ENCODE results near the gene SRGAP1.
A peak's percentile ranks its signal among the peaks of the same experiment; 100 is the strongest.

The SRGAP1 gene

DNA sequence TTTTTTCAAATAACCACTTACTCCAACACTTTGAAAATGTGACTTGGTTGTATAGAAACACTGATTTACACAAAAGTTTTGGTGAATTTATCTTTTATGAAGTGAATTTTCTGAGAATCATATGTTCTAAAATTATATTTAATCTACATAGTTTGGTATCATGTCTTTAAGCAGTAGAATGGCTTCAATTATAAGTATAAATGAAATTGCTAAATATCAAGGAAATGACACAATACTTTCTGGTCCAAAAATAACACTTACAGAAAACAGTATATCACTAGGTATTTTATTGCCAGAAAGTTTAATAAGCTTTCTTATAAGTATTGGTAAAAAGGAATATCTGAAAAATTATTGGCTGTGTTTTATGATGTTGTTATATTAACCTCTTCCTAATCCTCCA is 90.9 kb downstream of the SRGAP1 start:
- DNase-seq = no peak

DNA sequence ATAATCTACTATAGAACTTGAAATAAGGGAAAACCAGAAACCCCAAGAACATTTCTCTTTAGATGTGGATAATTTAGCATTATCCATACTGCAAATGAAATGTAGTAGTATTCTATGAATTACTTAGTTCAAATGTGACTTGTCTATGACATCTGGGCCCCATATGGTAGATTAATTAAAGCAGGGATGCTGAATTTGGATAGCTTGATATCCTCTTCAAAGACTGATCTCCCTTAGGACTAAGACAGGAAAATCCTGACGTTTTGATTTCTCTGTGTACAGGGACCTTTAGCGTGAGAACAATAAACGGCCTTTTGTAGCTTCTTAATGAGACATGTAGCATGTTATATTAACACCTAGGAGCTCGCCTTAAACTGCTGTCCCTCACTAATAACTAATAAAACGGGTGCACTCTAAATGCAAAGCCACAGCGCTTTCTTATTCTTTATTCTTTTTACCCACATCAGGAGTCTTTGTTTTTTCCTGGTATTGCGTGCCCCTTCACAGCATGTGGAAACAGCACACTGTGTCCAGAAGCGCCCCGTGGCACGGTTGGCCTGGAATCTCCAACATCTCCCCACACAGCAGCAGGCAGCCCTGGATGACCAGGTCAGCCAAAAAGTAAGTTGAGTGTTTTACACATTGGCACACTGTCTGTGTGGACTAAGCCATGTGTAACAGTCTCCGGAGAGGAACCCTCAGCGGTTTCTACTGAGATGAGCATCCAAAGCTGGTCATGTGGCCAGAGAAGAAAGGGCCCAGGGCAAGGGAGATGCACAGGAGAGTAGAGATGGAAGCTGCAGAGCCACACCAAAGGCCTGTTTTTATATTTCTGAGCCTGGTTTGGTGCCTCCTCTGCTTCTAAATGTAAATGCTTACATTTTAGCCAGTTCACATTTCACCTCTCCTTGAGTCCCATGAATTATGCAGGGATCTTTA is 93.1 kb downstream of the SRGAP1 start:
- peak in 4 of 51 donors; percentile 12 to 28 (median 19) for DNase-seq

DNA sequence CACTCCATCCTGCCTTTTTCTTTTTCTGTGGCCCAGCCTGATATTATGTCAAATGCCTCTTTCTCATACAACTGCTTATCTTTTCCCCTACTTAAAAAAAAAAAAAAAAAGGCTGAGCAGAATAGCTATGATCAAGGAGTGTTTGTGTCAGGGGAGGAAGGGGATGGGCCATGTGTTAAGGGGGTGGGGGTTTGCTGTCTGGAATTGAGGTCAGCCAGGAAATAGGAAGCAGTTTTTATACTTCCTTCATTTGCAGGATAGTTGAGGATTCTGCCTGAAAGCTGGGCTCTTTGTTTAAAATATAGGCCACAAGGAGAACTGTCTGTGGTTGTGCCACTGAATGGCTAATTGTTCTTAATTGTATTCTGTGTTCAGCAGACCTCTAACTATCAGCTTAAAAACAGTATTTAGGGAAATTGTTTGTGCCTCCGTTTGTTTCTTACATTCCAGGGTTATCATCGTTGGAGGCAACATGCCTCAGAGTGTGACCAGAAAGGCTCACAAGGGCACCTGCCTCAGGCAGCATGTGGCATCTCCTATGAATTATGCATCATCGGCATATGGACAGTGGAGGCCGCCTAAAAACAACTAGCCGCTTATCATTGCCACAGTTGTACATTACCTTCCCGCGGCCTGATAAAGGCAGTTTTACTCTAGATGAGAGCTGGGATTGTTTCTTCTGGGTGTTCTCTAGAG is 96.0 kb downstream of the SRGAP1 start:
- DNase-seq = peak in 9 of 51 donors; percentile 9 to 70 (median 20)

DNA sequence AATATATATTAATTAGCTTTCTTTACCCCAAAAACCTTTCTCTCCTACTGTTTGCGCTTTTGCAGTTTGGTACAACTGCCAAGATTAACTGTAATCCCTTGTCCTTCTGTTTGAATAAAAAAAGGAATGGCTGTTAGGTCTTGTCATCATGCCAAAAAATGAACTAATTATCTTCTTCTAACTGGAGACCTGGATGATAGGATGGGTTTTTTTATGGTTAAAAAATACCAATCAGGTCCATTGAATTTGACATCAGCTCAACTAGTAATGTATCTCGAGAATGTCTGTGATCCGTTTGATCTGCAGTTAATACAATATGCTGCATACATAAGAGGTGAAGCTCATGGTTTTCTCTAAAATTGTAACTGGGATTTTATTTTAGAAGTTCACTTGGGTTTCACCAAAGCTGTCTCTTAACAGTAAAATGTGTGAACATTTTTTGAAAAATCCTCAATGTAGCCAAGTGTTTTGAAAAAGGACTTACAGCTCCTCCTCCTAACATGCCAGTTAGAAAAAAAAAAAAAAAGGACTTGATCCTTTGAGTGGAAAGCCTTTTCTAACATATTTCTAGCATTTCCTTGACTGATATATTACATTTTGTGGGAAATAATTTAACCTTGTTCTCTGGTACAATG is 96.8 kb downstream of the SRGAP1 start:
- peak in 1 of 51 donors; percentile 58 for DNase-seq

DNA sequence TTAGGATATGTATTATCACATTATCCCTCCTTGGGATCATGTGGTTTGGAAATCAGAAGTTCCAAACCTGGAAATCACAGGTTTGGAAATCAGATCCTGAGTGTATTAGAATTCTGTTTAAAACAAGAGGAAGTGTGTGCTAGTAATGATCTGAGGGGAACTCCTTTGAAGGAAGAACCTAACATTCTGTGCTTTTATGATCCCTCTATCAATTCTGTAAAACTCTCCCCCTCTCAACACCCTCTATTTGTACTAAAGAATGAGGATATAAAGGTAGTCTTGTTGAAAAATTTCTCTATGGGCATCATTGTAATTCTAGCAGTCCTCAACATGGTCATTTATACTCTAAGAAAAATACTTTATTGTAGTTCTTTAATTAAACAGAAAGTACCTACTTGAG is 97.4 kb downstream of the SRGAP1 start:
- no peak for DNase-seq

DNA sequence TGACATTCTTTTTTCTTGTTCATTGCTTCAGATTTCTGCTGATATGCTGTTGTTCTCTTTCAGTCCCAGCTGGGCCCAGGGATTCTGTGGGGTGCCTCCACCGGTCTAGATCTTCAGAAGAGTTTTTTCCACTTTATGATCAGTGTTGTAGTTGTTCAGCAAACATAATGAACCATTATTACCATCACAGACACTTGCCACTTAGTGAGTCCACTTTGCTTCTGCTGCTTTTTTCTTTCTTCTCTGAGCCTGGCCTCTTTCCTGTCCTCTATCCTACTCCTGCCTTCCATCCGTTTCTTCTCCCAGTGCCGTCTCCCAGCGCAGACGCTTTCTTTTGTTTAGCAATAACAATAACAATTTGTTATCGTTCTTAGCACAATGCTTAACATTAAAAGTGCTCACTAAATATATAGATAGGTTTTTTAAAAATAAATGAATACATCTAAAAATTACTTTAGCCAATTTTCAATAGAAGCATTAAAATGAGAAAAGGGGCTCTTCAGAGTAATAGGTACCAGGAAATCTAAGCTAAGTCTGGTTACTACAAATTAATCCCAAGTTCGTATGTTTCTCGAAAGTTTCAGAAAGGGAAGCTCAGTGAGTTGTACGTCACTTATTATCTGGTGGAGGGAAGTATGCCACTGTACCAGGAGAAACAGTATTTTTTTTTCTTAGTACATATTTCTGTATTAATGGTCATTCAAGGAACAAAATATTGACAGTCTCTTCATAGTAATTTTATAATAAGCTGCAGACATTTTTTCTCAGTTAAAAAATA is 98.2 kb downstream of the SRGAP1 start:
- peak in 1 of 51 donors; percentile 14 for DNase-seq

DNA sequence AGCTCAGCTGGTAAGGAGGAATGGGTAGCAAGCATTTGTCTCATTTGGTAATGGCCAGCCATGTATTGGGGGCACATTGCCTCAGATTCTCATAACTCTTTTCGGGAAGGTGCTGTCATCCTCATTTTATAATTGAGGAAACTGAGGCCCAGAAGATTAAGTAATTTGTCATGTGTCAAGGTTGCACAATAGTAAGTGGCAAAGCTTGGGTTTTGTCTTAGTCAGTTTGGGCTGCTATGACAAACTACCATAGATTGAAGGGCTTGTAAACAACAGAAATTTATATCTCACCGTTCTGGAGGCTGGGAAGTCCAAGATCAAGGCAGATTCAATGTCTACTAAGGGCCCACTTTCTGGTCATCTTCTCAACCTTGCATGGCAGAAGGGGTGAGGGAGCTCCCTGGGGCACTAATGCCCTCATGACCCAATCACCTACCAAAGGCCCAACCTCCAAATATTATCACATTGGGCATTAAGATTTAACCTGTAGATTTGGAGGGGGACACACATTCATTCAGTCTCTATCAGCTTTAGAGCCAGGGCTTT is 99.6 kb downstream of the SRGAP1 start:
- DNase-seq = no peak

DNA sequence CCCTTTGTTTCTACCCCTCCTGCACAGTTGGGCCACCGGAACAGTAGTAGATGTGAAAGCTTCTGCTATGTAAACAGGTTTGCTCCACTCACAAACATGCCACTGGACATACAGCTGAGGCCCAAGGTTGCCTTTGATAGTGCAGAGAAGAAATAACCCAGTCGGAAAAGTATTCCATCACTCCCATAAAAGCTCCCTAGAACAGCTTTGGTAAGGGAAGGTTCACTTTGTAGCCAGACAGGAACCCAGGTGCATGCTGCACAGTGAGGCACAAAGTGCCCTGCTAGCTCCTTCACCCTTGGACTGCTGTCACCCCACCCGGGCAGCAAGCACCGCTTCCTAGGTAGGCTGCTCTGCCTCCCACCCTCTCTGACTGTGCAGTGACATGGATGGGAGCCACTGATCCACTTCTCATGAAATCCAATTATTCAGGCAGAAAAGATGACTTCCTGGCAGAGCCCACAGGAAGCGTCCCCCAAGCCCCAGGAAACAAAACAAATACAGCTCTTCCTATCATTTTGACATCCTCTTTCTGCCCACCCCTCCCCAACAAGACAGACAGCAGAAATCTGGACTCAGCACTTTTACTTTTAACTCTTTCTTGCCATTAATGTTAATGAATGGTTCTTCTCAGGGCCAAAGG is 100.2 kb downstream of the SRGAP1 start:
- peak in 4 of 51 donors; percentile 14 to 39 (median 26) for DNase-seq

DNA sequence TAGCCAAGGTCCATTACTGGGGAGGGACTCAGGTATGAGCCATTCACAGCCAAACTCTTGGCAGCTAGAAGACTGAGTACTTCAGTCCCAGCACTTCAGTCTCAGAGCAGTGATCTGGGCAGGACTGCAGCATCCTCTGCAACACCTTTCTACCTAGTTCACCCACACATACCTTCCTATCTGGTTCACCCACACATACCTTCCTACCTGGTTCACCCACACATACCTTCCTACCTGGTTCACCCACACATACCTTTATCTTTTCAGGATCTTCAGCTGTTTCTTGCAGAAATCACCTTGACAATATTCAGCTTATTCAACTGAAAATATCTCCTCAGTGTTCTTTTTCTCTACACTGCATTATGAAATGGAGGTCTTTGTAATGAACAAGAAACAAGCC is 101.3 kb downstream of the SRGAP1 start:
- DNase-seq = no peak

DNA sequence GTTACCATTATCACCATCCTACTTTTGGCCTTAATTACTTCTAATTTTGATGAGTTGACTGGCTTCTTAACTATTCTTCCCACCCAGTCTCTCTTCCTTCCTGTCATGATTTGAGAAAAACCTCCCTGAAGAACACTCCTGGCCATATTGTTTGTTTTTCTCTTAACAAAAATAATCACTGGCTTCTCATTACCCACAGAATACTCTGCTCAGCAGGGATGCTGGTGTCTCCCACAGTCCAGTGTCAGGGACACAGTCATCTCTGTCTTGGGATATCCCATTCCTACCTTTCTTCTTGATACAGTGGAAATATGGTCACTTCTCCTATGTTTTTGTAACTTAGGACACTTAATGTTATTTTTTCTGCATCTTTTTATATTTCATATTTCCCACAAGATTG is 103.7 kb downstream of the SRGAP1 start:
- DNase-seq = no peak

DNA sequence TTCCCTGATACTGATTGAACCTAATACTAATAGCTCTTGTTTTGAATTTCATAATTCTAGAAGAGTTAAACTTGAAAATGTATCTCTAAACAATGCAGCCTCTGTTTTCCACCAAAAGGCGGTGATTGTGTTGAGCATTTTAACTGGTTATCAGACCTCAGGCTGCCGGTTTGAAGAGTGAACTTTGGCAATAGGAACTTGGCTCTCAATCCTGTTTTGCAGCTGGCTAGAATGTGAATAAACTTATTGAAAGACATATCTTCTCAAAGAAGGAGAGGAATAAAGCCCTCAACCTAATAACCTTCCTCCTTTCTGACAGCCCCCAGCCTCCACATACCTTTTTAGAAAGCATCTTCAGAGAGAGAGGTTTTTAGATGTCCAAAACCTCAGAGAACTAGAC is 105.4 kb downstream of the SRGAP1 start:
- peak in 8 of 51 donors; percentile 18 to 57 (median 28) for DNase-seq

DNA sequence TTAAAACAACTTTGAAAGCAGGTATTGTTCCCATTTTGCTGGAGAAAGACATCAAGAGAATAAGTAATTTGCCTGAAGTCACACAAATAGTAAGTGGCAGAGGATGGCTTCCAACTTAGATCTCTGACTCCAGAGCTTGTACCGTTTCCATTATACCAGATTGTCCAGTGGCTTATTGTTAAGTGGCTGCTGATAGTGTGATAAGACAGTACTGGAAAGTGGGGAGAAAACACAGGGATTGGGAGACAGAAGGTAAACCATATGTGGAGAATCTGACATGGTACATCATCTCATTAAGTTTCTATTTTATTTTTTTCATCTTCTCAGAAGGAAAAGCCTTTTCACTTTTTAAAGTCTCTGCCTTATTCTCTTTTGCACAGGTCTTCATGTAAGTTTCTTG is 108.5 kb downstream of the SRGAP1 start:
- DNase-seq = no peak

DNA sequence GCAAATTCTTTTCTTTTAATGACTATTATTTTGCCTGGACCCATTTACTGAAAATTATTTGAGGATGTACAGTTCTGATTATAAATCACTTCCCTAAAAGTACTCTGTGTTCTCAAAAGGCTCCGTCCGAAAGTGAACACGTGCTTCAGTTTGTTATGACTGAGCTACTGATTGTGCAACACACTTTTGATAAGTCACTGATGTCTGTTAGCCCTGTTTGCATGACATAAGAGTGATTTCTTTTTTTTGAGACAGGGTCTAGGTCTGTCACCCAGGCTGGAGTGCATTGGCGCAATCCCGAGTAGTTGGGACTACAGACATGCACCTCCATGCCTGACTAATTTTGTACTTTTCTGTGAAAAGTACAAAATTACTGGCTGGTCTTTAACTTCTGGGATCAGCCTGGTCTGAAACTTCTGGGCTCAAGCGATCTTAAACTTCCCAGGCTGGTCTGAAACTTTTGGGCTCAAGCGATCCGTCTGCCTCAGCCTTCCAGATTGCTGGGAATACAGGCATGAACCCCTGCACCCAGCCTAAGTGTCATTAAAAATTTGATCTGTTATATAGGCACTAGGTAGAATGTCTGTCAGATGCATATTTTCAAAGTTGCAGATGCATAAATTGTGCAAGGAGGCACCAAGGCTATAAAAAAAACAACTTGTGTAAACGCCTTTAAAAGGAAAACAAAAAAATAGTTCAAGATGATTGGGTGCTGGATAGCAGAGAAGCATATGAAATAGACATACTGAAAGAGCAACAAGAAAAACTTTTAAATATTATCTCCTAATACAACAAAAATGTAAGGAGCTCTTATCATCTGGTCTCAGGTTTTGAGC is 111.5 kb downstream of the SRGAP1 start:
- DNase-seq = peak in 3 of 51 donors; percentile 4 to 22 (median 11)

DNA sequence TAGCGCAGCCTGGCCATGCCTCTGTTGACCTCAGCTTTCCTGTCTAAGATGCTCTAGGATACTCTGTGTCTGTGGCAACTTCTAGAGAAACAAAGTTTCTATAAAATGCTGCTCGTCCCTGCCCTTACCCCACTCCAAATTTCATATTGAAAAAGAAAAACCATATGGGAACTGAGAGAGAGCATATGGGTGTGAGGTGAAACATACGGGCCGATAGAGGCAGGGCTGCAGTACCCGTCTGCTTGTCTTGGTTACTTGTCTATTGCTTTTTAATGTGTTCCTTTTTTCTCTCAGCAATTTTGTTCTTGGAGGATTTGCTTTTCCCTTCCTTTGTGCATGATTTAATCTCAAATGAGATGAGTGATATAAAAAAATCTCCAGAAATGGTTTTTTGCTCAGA is 113.0 kb downstream of the SRGAP1 start:
- DNase-seq = no peak

DNA sequence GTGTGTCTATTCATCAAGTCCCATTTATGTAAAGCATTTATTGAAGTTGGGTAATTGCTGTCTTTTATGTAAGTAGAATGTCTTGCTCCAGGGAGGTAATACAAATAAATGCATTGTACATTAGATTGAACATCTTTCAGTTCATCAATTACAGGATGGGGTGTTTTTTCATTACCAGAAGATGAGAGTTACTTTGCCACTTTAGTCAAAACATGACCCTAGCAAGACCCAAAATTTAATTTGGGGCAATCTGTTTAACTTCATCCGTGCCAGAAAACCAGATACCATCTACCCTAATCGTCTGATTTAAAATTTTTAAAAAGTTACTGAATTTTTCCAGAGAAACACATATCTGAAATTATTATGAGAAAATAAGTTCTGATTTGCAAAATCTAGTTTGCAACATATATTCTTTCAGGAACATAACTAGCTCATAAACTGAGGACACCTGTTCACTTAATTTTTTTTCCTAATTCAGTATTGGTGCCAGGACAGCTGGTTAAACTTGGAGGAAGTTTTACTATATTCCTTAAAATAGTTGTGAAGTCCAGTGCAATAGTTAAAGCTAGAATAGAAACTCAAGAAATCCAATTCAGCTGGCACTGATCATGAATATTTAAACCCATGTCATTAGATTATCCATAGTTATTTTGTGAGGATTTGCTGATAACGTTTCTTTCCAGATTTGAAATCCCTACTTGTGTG is 114.5 kb downstream of the SRGAP1 start:
- no peak for DNase-seq

DNA sequence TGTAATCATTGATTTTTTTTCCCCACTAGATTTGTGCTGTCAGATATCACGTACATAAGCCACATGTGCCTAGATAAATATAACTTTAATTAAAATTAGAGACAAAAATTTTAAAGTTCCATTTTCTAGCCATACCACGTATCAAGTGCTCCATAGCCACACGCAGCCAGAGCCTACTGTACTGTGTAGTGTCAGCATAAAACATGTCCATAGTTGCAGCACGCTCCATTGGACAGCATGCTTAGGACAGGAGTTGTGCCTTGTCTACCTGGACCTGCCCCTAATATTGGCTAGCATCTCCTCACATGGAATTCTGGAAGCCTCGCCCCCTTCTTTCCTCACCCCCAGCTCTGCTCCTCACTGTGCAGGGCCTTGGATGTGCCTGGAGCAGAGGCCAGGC is 116.5 kb downstream of the SRGAP1 start:
- no peak for DNase-seq

DNA sequence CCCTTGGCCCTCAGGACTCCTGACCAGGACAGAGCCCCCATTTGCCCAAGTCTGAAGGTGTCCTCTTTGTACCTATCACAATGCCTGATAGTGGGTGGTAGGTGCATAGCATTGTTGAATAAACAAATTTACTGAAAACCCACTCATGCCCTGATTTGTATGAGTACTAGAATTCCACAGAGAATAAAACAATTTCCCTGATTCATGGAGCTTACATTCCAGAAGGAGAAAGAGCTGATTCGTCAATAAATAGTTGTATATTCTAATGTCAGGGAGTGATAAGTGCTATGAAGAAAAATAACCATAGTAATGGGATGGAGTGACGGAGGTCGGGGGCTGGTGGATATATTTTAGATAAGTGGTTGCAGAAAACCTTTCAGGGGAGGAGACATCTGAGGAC is 117.0 kb downstream of the SRGAP1 start:
- DNase-seq = no peak

DNA sequence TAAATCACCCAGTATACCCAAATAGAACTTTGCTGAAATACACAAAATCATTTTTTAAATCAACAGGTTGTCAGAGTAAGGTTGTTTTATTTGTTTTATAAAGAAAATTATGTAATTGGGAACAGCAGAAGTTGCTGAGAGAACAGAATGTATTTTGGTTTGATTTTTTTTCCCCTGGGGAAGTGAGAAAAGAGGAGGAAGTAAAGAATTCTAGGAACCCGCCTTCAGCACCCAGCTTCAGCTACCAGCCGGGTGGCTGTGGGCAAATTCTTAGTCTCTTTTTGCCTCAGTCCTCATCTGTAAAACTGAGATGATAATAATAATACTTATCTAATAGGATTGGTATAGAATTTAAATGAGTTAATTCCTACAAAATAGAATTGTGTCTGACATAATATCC is 119.4 kb downstream of the SRGAP1 start:
- no peak for DNase-seq

DNA sequence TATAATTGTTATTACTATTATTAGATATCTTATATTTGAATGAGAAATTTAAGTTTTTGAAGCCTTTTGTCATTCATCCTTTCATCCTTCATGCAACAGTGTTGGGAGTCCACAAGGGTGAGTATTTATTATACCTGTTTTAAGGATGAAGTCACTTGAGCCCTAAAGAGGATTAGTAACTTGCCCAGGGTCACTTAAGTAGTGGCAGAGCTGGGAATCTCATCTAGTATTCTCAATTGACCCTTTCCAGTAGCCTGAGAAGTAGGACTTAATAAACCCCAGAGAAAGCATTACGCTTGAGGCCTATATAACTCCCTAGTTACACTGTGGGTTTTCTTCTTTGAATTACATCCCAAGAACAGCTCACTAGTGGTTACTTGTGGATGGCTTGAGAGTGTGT is 119.8 kb downstream of the SRGAP1 start:
- no peak for DNase-seq
